HG02938 (cell line): ENCODE data around the gene TIGAR.

Experiments
- ATAC-seq: cut with Tn5 transposase; IDR thresholded peaks from one replicate; pipeline ENCODE4 v1.9.1; 2021; ENCODE audit warnings: mild to moderate bottlenecking, moderate library complexity; ENCODE audit not compliant: unreplicated experiment

The TIGAR gene

GRCh38 chr12:4370265-4370664, 49.3 kb downstream of the TIGAR start:
- ATAC-seq, result no peak

GRCh38 chr12:4372653-4373052, 51.6 kb downstream of the TIGAR start:
- ATAC-seq, result no peak

- ATAC-seq, result no peak
These were observed 54.4 kb downstream of the TIGAR start for GRCh38 chr12:4375449-4375848.

DNA sequence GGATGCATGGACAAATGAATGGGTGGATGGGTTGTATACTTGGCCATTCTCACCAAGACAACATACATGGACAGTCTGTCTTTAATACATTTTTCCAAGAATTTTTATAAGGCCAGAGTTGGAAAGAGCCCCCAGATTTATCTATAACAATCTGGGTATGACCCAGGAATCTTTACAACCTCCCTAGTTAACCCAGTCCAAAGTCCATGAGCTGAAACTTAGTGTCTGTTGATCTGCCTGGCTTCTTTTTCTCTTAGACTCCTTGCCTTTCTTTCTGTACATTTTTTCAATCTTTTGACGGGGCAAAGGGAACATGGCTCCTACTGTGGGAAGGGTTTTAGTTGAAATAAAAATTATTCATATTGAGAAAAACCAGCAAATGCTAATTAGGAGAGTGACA, 57.8 kb downstream of the TIGAR start:
- no peak for ATAC-seq

- no peak for ATAC-seq
These were observed 58.4 kb downstream of the TIGAR start, which contains the start of gene FGF23 for GRCh38 chr12:4379405-4379804. Gene FGF23, minus strand, starts transcription at chr12:4379712. Its CDS starts 130 bp downstream, at chr12:4379582.

DNA sequence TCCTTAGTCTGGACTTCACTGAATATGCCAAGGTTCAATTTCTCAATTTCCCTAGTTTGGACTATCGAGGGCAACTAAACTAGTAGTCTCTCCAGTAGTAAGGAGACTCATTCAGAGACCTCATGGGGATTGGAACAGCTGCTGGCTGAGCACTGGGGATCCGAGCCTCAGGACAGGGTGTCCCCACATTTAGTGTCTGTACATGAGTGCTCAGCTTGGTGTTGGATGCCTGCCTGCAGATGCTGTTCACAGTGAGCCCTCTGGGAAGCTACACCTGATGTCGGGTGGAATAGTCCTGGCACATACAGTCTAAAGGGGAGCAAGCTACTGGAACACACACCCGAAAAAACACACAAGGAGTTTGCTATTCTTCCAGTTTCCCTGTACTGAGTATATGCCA, 59.3 kb downstream of the TIGAR start:
- no peak for ATAC-seq

GRCh38 chr12:4383304-4383865, 62.4 kb downstream of the TIGAR start:
- ATAC-seq, result no peak

GRCh38 chr12:4386801-4387200, 65.8 kb downstream of the TIGAR start:
- no peak for ATAC-seq

GRCh38 chr12:4387607-4388006, 66.6 kb downstream of the TIGAR start:
- no peak for ATAC-seq

DNA sequence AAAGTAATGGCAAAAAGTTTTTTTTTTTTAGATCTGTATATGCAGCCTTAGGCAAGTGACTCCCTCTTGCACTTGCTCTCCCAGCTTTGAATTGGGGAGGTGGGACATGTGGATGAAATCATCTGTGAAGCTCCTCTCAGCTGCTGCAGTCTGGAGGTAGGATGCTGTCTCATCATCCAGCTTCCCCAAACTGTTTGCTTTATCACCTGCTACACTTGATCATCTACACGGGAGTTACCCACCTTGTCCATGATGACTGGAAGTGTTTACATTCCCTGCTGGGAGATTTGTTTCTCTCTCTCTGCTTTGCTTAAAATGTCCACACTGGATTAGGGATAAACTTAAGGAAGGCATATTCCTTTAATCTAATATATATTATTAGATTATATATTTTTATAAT, 67.0 kb downstream of the TIGAR start:
- ATAC-seq, result no peak

GRCh38 chr12:4388662-4389061, 67.6 kb downstream of the TIGAR start:
- no peak for ATAC-seq

GRCh38 chr12:4392223-4392742, 71.3 kb downstream of the TIGAR start:
- no peak for ATAC-seq

- ATAC-seq, result no peak
These were observed 72.2 kb downstream of the TIGAR start for GRCh38 chr12:4393211-4393610.

GRCh38 chr12:4395818-4396217, 74.8 kb downstream of the TIGAR start:
- ATAC-seq, result no peak

DNA sequence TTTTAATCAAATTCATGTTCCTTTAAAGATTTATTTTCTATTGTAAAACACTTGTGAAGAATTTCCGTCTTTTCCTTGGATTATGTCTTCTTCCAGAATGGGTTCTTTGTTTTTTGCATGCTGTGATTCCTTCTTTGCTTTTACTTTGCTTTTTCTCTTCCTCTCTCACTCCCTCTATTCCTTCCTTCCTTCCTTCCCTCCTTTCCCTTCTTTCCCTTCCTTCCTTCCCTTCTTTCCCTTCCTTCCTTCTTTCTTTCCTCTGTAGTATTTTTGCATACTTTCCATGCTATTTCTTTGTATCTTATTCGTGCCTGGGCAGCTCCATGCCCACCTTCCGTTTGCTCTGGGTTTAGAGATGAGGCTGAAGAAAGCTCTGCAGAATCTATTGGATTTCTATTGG, 80.1 kb downstream of the TIGAR start:
- ATAC-seq, result no peak

DNA sequence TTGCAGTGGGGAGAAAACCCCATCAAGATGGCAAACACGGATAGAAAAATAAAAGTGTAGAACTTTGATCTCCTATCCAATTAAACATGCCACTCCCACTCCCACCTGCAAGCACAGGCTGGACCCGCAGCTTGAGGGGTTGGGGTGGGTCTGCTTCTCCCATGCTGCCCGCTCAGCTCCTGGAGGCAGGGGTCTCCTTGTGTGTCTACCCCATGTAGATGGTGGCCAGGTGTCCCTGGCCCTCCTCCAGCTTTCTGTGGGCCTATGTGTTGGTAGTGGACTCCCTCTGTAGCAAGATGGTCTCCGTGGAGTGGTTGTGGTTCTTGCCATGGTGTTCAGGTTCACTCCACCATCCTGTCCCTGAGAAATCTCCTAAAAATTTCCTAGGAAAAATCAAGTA, 82.0 kb downstream of the TIGAR start:
- no peak for ATAC-seq
